SJSA1 (cell line): Measurements from ENCODE around the gene OMP. TPM values are rescaled to one million over a fixed set of nuclear protein-coding genes. Genes with fewer than 3 reads are reported as not detected.

Source experiments
- total RNA-seq: library from RNA; depleted of rRNA; stranded (reverse); fragments of >200 nt; shearing (Covaris generic); gene quantifications from 2 replicates; pipeline ENCODE4 v1.2.3, GENCODE V29; 2014; rRNA removed

Gene OMP
- total RNA-seq, 1 experiment from 2014 or later, result not detected

Other genes with a start within 250 kb of the OMP start
- 13.2 and 13.9 TPM in 2 replicates for gene ACER3, start 241.9 kb upstream of the OMP start, total RNA-seq
- gene B3GNT6, start 68.4 kb upstream of the OMP start, total RNA-seq, result 0.58 TPM in 1 of 2 replicates, not detected in the other
- 8.7 and 10.4 TPM in 2 replicates for gene CAPN5, start 35.9 kb upstream of the OMP start, total RNA-seq
- not detected in 2 replicates for gene MYO7A, start 25.4 kb downstream of the OMP start, total RNA-seq
- not detected in 2 replicates for gene GDPD4, start 198.8 kb downstream of the OMP start, total RNA-seq